Right cardiac atrium (tissue), 5 donors: ENCODE measurements around the gene GCSAM. TPM values are rescaled to one million over a fixed set of nuclear protein-coding genes. Genes with fewer than 3 reads are reported as not detected.

Experiments used
- ATAC-seq, 2 donors: fragments of 200-7000 bp; cut with Tn5 transposase; one replicate each; pipeline versions ENCODE4 v1.8.0 to v1.9.1; 2020; ENCODE audit warnings: moderate library complexity in 2 of 2, mild to moderate bottlenecking in 1 of 2
- DNase-seq, 3 donors: peaks; one replicate each; pipeline ENCODE4 v3.0.0-alpha.2; 2020
- H3K27ac ChIP-seq: one replicate; pipeline ENCODE4 v1.5.1; 2013; ENCODE audit warnings: mild to moderate bottlenecking, low read length, control low read depth, moderate library complexity
- H3K27me3 ChIP-seq: one replicate; pipeline ENCODE4 v1.6.1; 2013; ENCODE audit not compliant: control insufficient read depth, insufficient read depth
- H3K4me1 ChIP-seq: one replicate; pipeline ENCODE4 v1.6.1; 2013; ENCODE audit warnings: low read length; ENCODE audit not compliant: control insufficient read depth, insufficient read depth
- H3K4me3 ChIP-seq: one replicate; pipeline ENCODE4 v1.5.1; 2013; ENCODE audit warnings: low read length, control low read depth
- H3K9me3 ChIP-seq: one replicate; pipeline ENCODE4 v1.6.1; 2013; ENCODE audit warnings: low read length; ENCODE audit not compliant: control insufficient read depth
- WGBS: extraction: QIAGEN DNeasy Blood & Tissue Kit; methylation state at CpG from one replicate; pipeline ENCODE4 v1.1.7; 2013; 5-methylcytosine and 5-hydroxymethylcytosine counted together
- intact Hi-C, 4 donors: fragments of 100-400 bp; cut with DNase I; formaldehyde crosslinking; loops; one replicate each; pipeline versions ENCODE4 v1.11.0 to v1.14.0; 2022 to 2023
- polyA plus RNA-seq: library from polyadenylated mRNA; stranded (reverse); fragments of 200-250 nt; gene quantifications from one replicate; pipeline ENCODE4 v1.2.3, GENCODE V29; 2013
- total RNA-seq, 4 donors: library from RNA; stranded (reverse); fragmentation: NEBNext Ultra II Directional; extraction: Animal tissue kit (Norgen Biotek cat#: 25700); gene quantifications; one replicate each; pipeline ENCODE4 v1.2.1, GENCODE V29; 2021
- donor health status: healthy with polysubstance abuse.
- donor health status: DM: no; HTN: yes; CAD: no.
- donor health status: DM: no; HTN: no; CAD: no.
- donor health status: DM: no; HTN: yes; CAD: no; lungs with severe emphysema.
- donor health status: DM: yes; HTN: yes; CAD: no.

GCSAM gene
- total and polyA plus RNA-seq, 5 donors: 0.29 TPM; not detected in 4

DNA sequence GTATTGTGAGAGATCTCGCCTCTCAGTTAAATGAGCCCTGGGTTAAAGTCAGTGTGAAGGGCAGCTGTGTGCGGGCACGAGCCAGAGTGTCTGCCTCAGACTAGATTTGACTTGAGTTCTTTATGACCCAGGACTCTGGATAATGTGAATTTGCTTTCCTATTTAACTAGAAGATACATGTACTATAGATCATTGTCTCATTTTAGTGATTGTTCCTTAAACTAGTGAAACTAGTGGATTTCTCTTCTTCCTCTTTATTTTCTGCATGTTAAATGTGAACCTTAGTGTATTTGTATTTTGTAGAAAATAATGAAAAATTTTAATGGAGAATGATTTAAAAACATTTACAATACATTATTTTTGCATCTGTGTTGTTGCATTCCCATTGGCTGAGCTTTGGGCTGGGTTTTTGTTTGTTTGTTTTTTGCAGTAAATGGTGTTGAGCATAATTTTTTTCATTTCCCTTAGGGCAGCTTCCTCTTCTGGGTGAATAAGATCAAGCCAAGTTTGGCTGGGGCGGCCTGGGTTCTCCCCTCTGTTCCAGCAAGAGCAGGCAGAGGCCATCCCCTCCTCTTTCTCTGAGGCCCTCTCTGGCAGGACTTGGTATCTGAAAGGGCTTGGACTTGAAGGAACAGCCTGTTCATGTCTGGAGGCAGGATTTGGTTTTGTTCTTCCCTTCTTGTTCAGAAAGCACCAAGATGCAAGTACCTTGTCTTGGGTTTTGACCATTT, 15.0 kb downstream of the GCSAM start:
- WGBS: 87% methylated on average over 4 of the region's 4 CpGs
- ATAC-seq: peak; percentile 58

DNA sequence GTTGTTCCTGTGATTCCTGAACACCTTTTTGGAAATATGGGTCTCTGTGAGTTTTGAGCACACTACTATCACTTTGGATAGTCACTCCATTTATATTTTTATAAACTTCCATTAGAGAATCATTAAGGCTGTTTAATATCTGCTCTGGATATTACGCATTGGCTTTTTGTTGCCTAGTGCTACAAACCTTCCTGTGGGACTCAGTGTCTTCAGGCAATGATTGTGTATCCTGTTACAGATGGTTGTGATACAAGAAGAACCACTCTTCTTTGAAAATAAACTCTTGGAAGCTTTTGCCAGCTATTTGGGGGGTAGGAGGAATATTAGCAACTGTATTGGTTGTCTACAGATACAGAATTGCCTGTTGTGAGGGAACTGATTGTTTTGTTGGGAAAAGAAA, 15.6 kb downstream of the GCSAM start:
- ATAC-seq (no peak), DNase-seq (no peak)
- 82% methylated on average over 1 of the region's 1 CpG for WGBS
- H3K27ac ChIP-seq: no peak overlapping the region
- H3K27me3 ChIP-seq: no peaks in the 10 kb centered on the region
- intact Hi-C loops: no loop called here
- H3K4me1 ChIP-seq: peaks cover 4% of the 10 kb centered on the region
- no peak overlapping the region for H3K4me3 ChIP-seq
- no peaks in the 10 kb centered on the region for H3K9me3 ChIP-seq

More for the DNA sequence above, 15.0 kb downstream of the GCSAM start:
- Histone ChIP-seq H3K4me3 (no peak overlapping the region), H3K4me1 (peaks cover 4% of the 10 kb centered on the region), H3K27me3 (no peaks in the 10 kb centered on the region), H3K27ac (no peak overlapping the region), H3K9me3 (no peaks in the 10 kb centered on the region)
- intact Hi-C loops: no loop called here
- peak in 2 of 3 donors; percentile 65 to 74 for DNase-seq

DNA sequence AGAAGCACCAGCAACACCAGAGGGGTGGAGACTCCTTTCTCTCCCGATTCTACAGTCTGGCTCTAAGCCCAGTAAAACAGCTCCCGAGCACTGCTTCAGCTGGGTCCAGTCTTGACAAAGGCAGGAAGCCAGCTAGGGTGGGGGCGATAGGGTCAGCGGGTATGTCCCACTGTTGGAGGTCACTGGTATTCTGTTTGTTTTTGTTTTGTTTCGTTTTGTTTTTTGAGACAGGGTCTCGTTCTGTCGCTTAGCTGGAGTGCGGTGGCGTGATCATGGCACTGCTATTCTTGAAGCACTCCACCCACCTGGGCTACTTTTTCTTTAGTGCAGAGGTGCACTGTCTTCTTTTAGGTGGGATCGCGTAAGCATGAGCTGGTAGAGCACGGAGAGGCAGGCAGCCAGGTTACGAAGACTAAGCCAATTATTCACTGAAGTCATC, 16.3 kb downstream of the GCSAM start:
- DNase-seq: peak; percentile 26 to 62 (median 57)
- intact Hi-C loops: no loop called here
- WGBS: 52% methylated on average over 13 of the region's 13 CpGs
- peak; percentile 69 to 83 for ATAC-seq
- Histone ChIP-seq H3K27me3 (no peaks in the 10 kb centered on the region), H3K4me1 (peaks cover 4% of the 10 kb centered on the region), H3K9me3 (no peaks in the 10 kb centered on the region), H3K4me3 (peak overlapping the region; percentile 46), H3K27ac (peak overlapping the region; percentile 57)

DNA sequence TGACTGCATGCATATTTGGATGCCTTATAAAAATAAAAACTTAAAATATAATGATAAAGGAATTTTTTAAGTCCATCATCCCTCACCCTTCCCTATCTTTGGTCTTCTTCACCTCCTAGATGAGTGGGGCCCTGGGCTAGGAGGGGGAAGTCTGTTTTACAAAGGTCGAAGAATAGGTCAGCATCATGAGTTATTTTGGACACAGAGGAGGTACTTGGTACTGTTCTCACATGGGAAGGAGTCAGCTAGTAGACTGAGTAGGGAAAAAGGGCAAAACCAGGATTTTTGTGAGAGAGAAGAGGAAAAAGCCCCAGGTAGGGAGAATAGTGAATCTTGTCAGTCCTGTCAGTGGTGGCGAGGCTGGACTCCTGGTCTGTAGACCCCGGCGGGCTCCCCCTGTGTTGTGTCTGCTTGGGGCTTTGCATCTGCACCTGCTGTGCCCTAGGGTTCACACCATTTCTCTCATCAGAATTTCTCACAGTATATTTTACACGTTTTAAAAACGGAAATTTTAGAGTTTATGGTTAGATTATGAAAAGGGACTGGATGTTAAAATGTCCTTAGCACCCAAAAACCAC, 17.2 kb downstream of the GCSAM start:
- intact Hi-C loops: no loop called here
- H3K4me3 ChIP-seq: no peak overlapping the region
- H3K4me1 ChIP-seq: peaks cover 4% of the 10 kb centered on the region
- 78% methylated on average over 6 of the region's 6 CpGs for WGBS
- H3K9me3 ChIP-seq: no peaks in the 10 kb centered on the region
- ATAC-seq: no peak
- no peaks in the 10 kb centered on the region for H3K27me3 ChIP-seq
- H3K27ac ChIP-seq: no peak overlapping the region
- DNase-seq: no peak

DNA sequence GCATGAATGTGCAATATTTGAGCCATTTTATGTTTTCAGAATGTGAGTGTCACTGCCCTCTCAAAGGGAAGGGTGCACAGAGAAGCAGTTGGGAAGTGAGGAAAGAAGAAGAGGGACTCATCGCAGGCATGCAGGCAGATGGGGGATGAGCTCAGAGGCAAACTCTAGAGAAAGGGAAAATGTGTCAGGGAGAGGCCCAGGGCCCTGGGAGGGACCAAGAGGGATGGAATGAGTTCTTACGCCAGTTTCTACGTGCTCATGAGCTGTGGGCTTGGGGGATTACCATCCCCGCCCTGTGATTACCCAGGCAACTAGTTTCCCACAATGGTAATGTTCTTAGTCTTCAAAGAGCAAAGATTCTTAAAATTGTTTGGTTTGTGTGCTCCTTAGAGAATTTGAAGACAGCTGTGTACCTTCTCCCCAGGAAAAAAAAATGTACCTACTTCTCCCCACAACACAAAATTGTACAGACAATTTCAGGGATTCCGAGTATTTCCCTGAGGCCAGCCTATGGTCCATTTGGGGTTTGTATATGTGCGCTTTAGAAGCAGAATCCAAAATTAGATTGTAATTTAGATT, 17.8 kb downstream of the GCSAM start:
- no peaks in the 10 kb centered on the region for H3K9me3 ChIP-seq
- H3K27me3 ChIP-seq: no peaks in the 10 kb centered on the region
- DNase-seq (no peak), ATAC-seq (no peak)
- peaks cover 4% of the 10 kb centered on the region for H3K4me1 ChIP-seq
- H3K4me3 ChIP-seq: no peak overlapping the region
- 86% methylated on average over 6 of the region's 6 CpGs for WGBS
- H3K27ac ChIP-seq: no peak overlapping the region
- intact Hi-C loops: no loop called here

DNA sequence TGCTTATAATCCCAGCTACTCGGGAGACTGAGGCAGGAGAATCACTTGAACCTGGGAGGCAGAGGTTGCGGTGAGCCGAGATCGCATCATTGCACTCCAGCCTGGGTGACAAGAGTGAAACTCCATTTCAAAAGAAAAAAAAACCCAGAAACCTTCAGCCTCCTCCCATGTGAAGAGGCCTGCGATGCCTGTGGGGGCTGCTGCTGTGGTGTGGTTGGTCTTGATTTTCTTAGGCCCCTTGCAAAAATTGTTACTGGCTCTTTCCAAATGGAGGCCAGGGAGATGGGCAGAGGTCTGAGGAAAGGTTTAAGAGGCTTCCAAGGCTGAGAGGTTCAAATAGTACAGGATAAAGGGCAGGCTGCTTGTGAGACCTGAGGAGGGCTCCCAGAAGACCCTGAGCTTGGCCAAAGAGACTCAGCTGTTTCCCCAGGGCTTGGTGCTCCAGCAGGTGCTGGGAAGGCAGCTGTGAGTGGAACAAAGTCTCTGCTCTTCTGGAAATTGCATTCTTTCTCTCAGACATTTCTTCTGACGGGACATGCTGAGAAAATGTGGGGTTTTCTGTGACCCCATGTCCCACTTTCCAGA, 18.4 kb downstream of the GCSAM start:
- intact Hi-C loops: loop anchor here in 2 of 4 donors (5.0 kb wide), 2 partner anchors 403 to 408 kb away; no protein-coding TSS in a partner anchor
- Histone ChIP-seq H3K4me1 (peaks cover 4% of the 10 kb centered on the region), H3K4me3 (no peak overlapping the region), H3K27me3 (no peaks in the 10 kb centered on the region), H3K27ac (no peak overlapping the region), H3K9me3 (no peaks in the 10 kb centered on the region)
- ATAC-seq (no peak), DNase-seq (no peak)
- WGBS: 96% methylated on average over 6 of the region's 6 CpGs

DNA sequence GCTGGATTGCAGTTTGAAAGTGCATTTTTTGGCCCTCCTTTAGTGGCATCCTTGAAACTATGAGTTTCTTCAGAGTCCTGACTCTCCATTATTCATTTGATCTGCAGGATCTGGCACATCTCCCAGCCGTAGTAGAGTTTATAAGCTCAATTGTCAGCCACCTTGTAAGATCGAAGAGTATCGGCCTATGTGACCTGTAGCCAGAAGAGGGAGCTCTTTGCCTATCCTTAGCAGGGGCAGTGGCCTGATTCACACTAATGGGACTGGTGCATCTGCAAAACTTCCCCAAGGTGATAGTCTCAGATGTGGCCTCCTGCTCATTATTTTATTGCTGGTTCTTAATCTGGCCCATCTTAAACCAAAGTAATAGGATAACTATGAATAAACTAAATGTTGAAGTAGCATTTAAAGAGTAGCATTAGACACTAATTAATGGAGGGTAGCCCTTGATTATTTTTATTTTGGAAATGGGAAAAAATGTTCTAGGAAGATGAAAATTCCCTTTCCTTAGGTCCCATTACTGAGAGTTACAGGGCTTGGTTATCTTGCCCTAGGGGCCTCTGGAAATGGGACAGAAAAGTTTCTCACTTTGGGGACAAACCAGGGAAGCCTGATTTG, 21.2 kb downstream of the GCSAM start:
- DNase-seq (no peak), ATAC-seq (peak; percentile 70 to 74)
- Histone ChIP-seq H3K4me1 (peaks cover 3% of the 10 kb centered on the region), H3K27ac (no peak overlapping the region), H3K27me3 (no peaks in the 10 kb centered on the region), H3K4me3 (no peak overlapping the region), H3K9me3 (no peaks in the 10 kb centered on the region)
- intact Hi-C loops: loop anchor here in 2 of 4 donors (5.0 kb wide), 2 partner anchors 405 to 410 kb away; no protein-coding TSS in a partner anchor
- WGBS: 32% methylated on average over 3 of the region's 3 CpGs

DNA sequence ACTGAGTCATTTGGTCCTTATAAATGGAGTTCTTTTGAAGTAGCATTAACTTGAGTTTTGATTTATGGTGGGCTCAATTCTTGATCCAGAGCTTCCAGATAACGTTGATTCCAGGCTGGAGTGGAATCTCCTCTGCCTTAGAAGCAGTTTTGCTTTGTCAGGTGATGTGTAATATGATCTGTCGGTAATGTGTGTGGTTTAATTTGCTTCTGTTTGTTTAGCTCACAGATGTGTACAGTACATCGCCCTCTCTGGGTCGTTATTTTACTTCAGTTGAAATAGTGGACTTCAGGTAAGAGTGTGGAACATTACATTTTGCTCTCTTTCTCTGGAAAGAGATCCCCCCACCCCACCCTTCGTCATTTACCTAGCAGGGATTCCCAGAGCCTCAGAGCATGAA, 23.7 kb downstream of the GCSAM start:
- no peak for DNase-seq
- intact Hi-C loops: no loop called here
- Histone ChIP-seq H3K27me3 (no peaks in the 10 kb centered on the region), H3K9me3 (no peaks in the 10 kb centered on the region), H3K27ac (no peak overlapping the region), H3K4me1 (no peaks in the 10 kb centered on the region), H3K4me3 (no peak overlapping the region)
- ATAC-seq: no peak
- 80% methylated on average over 5 of the region's 5 CpGs for WGBS

DNA sequence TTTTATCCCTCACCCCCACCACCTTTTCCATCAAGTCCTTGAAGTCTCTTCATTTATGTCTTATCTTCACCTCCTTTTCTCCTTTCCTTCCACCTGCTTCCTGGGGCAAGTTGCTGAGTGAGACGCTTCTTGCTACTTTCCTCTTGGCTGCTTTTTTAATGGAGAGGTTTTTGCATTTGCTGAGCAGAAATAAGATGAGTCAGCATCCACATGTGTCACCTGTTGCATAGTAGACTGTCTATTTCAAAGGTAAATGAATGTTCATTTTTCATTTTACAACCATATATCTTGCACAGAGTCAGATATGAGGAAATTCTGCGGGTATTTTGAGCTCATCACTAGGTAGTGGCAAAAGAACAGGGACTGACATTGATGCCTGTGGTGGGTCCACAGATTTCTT, 28.3 kb downstream of the GCSAM start:
- H3K27ac ChIP-seq: no peak overlapping the region
- DNase-seq (no peak), ATAC-seq (no peak)
- H3K9me3 ChIP-seq: no peaks in the 10 kb centered on the region
- no peaks in the 10 kb centered on the region for H3K4me1 ChIP-seq
- H3K4me3 ChIP-seq: no peak overlapping the region
- intact Hi-C loops: no loop called here
- no peaks in the 10 kb centered on the region for H3K27me3 ChIP-seq
- WGBS: 85% methylated on average over 2 of the region's 2 CpGs

DNA sequence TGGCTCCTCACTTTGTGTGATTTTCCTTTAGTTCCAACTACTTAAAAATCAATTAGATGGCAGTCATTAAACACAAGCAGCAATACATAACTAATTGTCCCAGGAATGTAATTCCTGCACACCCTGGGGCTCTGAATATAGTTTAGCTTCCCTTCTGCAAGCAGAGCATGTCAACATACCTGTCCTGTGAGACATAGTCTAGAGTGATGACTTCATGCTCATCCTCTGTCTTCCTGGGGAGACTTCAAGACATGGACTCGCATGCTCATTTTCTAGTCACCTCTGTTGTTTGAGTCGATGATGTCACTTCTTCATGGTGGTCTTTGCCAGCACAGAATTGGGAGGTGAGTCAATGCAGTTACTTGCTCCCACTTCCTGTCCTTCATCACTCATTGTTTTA, 31.1 kb downstream of the GCSAM start:
- H3K4me1 ChIP-seq: no peaks in the 10 kb centered on the region
- DNase-seq: no peak
- WGBS: 74% methylated on average over 2 of the region's 2 CpGs
- no peak overlapping the region for H3K27ac ChIP-seq
- H3K4me3 ChIP-seq: no peak overlapping the region
- no peak for ATAC-seq
- no peaks in the 10 kb centered on the region for H3K27me3 ChIP-seq
- H3K9me3 ChIP-seq: no peaks in the 10 kb centered on the region
- intact Hi-C loops: no loop called here

DNA sequence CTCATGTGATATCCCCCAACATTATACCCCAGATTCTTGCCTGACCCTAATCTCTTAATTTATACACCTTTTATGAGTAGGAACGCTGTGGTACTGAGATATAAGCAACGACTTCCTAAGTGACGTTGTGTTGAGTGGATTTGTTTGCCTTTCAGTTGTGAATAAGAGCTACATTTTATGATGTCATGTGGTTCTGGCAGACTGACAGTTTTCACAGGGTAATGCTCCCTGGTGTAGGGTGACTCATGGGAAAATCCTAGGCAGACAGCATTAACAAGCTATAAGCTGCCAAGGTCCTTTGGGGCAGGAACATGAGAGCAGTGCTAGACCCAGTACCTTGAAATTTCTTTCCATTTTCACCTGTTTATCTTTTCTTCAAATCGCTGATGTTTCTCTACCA, 35.7 kb downstream of the GCSAM start:
- Histone ChIP-seq H3K27ac (no peak overlapping the region), H3K4me1 (no peaks in the 10 kb centered on the region), H3K27me3 (no peaks in the 10 kb centered on the region), H3K4me3 (no peak overlapping the region), H3K9me3 (no peaks in the 10 kb centered on the region)
- intact Hi-C loops: no loop called here
- 28% methylated on average over 4 of the region's 4 CpGs for WGBS
- DNase-seq: no peak
- peak; percentile 69 to 89 for ATAC-seq
